Measurements from ENCODE around the gene RSPRY1.

- TF ChIP-seq EP300 (IDR thresholded peaks at IDR 0.05; ENCODE audit: borderline replicate concordance) (no peak), EGR1 (IDR thresholded peaks at IDR 0.05) (no peak), TAF1 (IDR thresholded peaks at IDR 0.05; ENCODE audit: low read depth) (no peak), CREB1 (IDR thresholded peaks at IDR 0.05; ENCODE audit: low read depth) (no peak), ZBTB7A (IDR thresholded peaks at IDR 0.05; ENCODE audit: low read depth) (no peak), TEAD4 (IDR thresholded peaks at IDR 0.05) (no peak), YY1 (IDR thresholded peaks at IDR 0.05; ENCODE audit: low read depth) (no peak)
These were observed 48.6 kb downstream of the RSPRY1 start for GRCh38 chr16:57234707-57235092.
